Measurements from ENCODE around the gene DPRX.

The DPRX gene

GRCh38 chr19:53621885-53622740 is 9.7 kb upstream of the DPRX start:
- DNase-seq (ENCODE audit: low read depth) = no peak
- no peak for TF ChIP-seq CTCF (IDR thresholded peaks at IDR 0.05; ENCODE audit: low read depth, low read length, missing control alignments)
- in situ Hi-C loops (cut with HindIII; ENCODE audit: low sequenced_read_pairs) = no loop called here
- no peak overlapping the region for H3K4me3 ChIP-seq (ENCODE audit: low read depth, low read length)

GRCh38 chr19:53624771-53625545 is 6.8 kb upstream of the DPRX start:
- no peak for DNase-seq (ENCODE audit: low read depth)
- H3K4me3 ChIP-seq (ENCODE audit: low read depth, low read length) = no peak overlapping the region
- TF ChIP-seq CTCF (IDR thresholded peaks at IDR 0.05; ENCODE audit: low read depth, low read length, missing control alignments) = no peak
- in situ Hi-C loops (cut with HindIII; ENCODE audit: low sequenced_read_pairs) = no loop called here

- no peak for DNase-seq (ENCODE audit: low read depth)
- H3K4me3 ChIP-seq (ENCODE audit: low read depth, low read length) = no peak overlapping the region
- in situ Hi-C loops (cut with HindIII; ENCODE audit: low sequenced_read_pairs) = no loop called here
Observed at GRCh38 chr19:53626486-53626885, 5.3 kb upstream of the DPRX start.

GRCh38 chr19:53626976-53627375 is 4.8 kb upstream of the DPRX start:
- no peak for TF ChIP-seq CTCF (IDR thresholded peaks at IDR 0.05; ENCODE audit: low read depth, low read length, missing control alignments)
- in situ Hi-C loops (cut with HindIII; ENCODE audit: low sequenced_read_pairs) = no loop called here
- no peak overlapping the region for H3K4me3 ChIP-seq (ENCODE audit: low read depth, low read length)
- no peak for DNase-seq (ENCODE audit: low read depth)

More at GRCh38 chr19:53626486-53626885, 5.3 kb upstream of the DPRX start:
- TF ChIP-seq CTCF (IDR thresholded peaks at IDR 0.05; ENCODE audit: low read depth, low read length, missing control alignments) = no peak

- no peak for TF ChIP-seq CTCF (IDR thresholded peaks at IDR 0.05; ENCODE audit: low read depth, low read length, missing control alignments)
- H3K4me3 ChIP-seq (ENCODE audit: low read depth, low read length) = no peak overlapping the region
- in situ Hi-C loops (cut with HindIII; ENCODE audit: low sequenced_read_pairs) = no loop called here
- no peak for DNase-seq (ENCODE audit: low read depth)
Observed at GRCh38 chr19:53634768-53635167, 3.0 kb downstream of the DPRX start.

- no peak overlapping the region for H3K4me3 ChIP-seq (ENCODE audit: low read depth, low read length)
- in situ Hi-C loops (cut with HindIII; ENCODE audit: low sequenced_read_pairs) = no loop called here
- no peak for DNase-seq (ENCODE audit: low read depth)
- no peak for TF ChIP-seq CTCF (IDR thresholded peaks at IDR 0.05; ENCODE audit: low read depth, low read length, missing control alignments)
Observed at GRCh38 chr19:53639471-53639870, 7.7 kb downstream of the DPRX start.

Data from astrocyte of the cerebellum (primary cell).